Neural cell (in vitro differentiated cells): ENCODE data around the gene REPS2. TPM values are rescaled to one million over a fixed set of nuclear protein-coding genes. Genes with fewer than 3 reads are reported as not detected.
A peak's percentile ranks its signal among the peaks of the same experiment; 100 is the strongest.

Experiments used
- H2AFZ ChIP-seq: fragments of 200-600, 300-800 bp; sonication (generic), shearing (Covaris generic); 2 replicates; pipeline ENCODE4 v1.6.0; 2014; ENCODE audit warnings: low read depth, mild to moderate bottlenecking, antibody characterized with exemption, low read length, moderate library complexity
- H3F3A ChIP-seq: fragments of 200-600 bp; shearing (Covaris generic); 2 replicates; pipeline ENCODE4 v1.6.1; 2016; ENCODE audit warnings: mild to moderate bottlenecking, moderate library complexity, mixed read lengths, antibody characterized with exemption, low read length; ENCODE audit not compliant: insufficient read depth, poor library complexity, severe bottlenecking
- H3K27ac ChIP-seq: fragments of 200-600, 300-800 bp; sonication (generic), shearing (Covaris generic); 2 replicates; pipeline ENCODE4 v1.5.1; 2014; ENCODE audit warnings: mild to moderate bottlenecking, low read length, moderate library complexity
- H3K27me3 ChIP-seq: fragments of 300-800, 200-600 bp; sonication (generic), shearing (Covaris generic); 2 replicates; pipeline ENCODE4 v1.6.0; 2014; ENCODE audit warnings: mild to moderate bottlenecking, low read depth, low read length, moderate library complexity; ENCODE audit not compliant: insufficient read depth
- H3K36me3 ChIP-seq: fragments of 300-800, 200-600 bp; sonication (generic), shearing (Covaris generic); 2 replicates; pipeline ENCODE4 v1.5.1; 2014; ENCODE audit warnings: mild to moderate bottlenecking, antibody characterized with exemption, low read length, moderate library complexity; ENCODE audit not compliant: insufficient read depth
- H3K4me2 ChIP-seq: fragments of 300-800, 200-600 bp; sonication (generic), shearing (Covaris generic); 2 replicates; pipeline ENCODE4 v1.6.0; 2014; ENCODE audit warnings: mild to moderate bottlenecking, low read length
- H3K4me3 ChIP-seq: fragments of 300-800, 200-600 bp; sonication (generic), shearing (Covaris generic); 2 replicates; pipeline ENCODE4 v1.5.1; 2014; ENCODE audit warnings: mild to moderate bottlenecking, low read length, moderate library complexity
- H3K79me2 ChIP-seq: fragments of 200-600 bp; shearing (Covaris generic); replicated peaks from 2 replicates; pipeline ENCODE4 v1.6.0; 2014; ENCODE audit warnings: mild to moderate bottlenecking, low read length, moderate library complexity; ENCODE audit not compliant: insufficient read depth
- H3K9ac ChIP-seq: fragments of 300-800, 200-600 bp; sonication (generic), shearing (Covaris generic); 2 replicates; pipeline ENCODE4 v1.6.1; 2016; ENCODE audit warnings: mild to moderate bottlenecking, low read length, mixed read lengths
- H3K9me2 ChIP-seq: fragments of 200-600 bp; shearing (Covaris generic); 2 replicates; pipeline ENCODE4 v1.6.1; 2016; ENCODE audit warnings: mild to moderate bottlenecking, low read length, mixed read lengths; ENCODE audit not compliant: insufficient read depth
- H3K9me3 ChIP-seq: fragments of 200-600, 300-800 bp; sonication (generic), shearing (Covaris generic); 2 replicates; pipeline ENCODE4 v1.6.1; 2016; ENCODE audit warnings: mild to moderate bottlenecking, mixed run types, low read length, moderate library complexity, mixed read lengths
- H4K20me1 ChIP-seq: fragments of 200-600 bp; shearing (Covaris generic); 2 replicates; pipeline ENCODE4 v1.6.1; 2016; ENCODE audit warnings: mild to moderate bottlenecking, mixed run types; ENCODE audit not compliant: insufficient read depth
- CTCF ChIP-seq: fragments of 450-650 bp; IDR thresholded peaks from 2 replicates; pipeline ENCODE4 v1.5.1; 2014; ENCODE audit warnings: antibody characterized with exemption, mild to moderate bottlenecking, moderate library complexity; ENCODE audit not compliant: poor library complexity, severe bottlenecking
- EP300 ChIP-seq: fragments of 450-650 bp; conservative IDR thresholded peaks from 2 replicates; pipeline ENCODE4 v1.6.1; 2014; ENCODE audit warnings: antibody characterized with exemption, mild to moderate bottlenecking, moderate library complexity; ENCODE audit not compliant: poor library complexity, severe bottlenecking
- EZH2 ChIP-seq: fragments of 200-600, 300-800 bp; shearing (Covaris generic), sonication (generic); IDR thresholded peaks from 2 replicates; pipeline ENCODE4 v1.6.1; 2014; ENCODE audit warnings: antibody characterized with exemption, low read length, borderline replicate concordance, mild to moderate bottlenecking; ENCODE audit not compliant: insufficient read depth, poor library complexity, severe bottlenecking
- POLR2AphosphoS5 ChIP-seq: IDR thresholded peaks from 2 replicates; pipeline ENCODE4 v1.6.1; 2012
- RAD21 ChIP-seq: fragments of 450-650 bp; conservative IDR thresholded peaks from 2 replicates; pipeline ENCODE4 v1.6.1; 2014; ENCODE audit warnings: antibody characterized with exemption, mild to moderate bottlenecking, moderate library complexity
- REST ChIP-seq: IDR thresholded peaks from 2 replicates; pipeline ENCODE4 v1.6.1; 2012; ENCODE audit warnings: borderline replicate concordance
- SMC3 ChIP-seq: fragments of 450-650 bp; conservative IDR thresholded peaks from 2 replicates; pipeline ENCODE4 v1.6.1; 2014; ENCODE audit warnings: antibody characterized with exemption, mild to moderate bottlenecking, moderate library complexity; ENCODE audit not compliant: poor library complexity
- polyA plus RNA-seq: library from polyadenylated mRNA; depleted of rRNA; stranded (reverse); fragments of >200 nt; gene quantifications from 2 replicates; pipeline ENCODE4 v1.2.3, GENCODE V29; 2014

REPS2 gene
- polyA plus RNA-seq, 1 donor from 2014 or later = 15.1 TPM

GRCh38 chrX:16918979-16919378, 27.5 kb upstream of the REPS2 start:
- H3K27me3 ChIP-seq = no peaks in the 10 kb centered on the region

GRCh38 chrX:16920075-16920474, 26.4 kb upstream of the REPS2 start:
- Histone ChIP-seq H3K27ac (no peak overlapping the region), H3K4me2 (no peak overlapping the region), H3K9me3 (no peaks in the 10 kb centered on the region), H3K27me3 (no peaks in the 10 kb centered on the region), H3K79me2 (no peaks in the 10 kb centered on the region), H3K9me2 (no peaks in the 10 kb centered on the region), H2AFZ (no peak overlapping the region), H3K36me3 (no peaks in the 10 kb centered on the region), H4K20me1 (no peaks in the 10 kb centered on the region), H3K4me3 (no peak overlapping the region), H3K9ac (no peak overlapping the region), H3F3A (no peaks in the 10 kb centered on the region)
- no peak for TF ChIP-seq CTCF
- no peak for TF ChIP-seq EZH2
- no peak for TF ChIP-seq SMC3
- TF ChIP-seq EP300 = no peak
- no peak for TF ChIP-seq REST
- TF ChIP-seq RAD21 = no peak

More at GRCh38 chrX:16918979-16919378, 27.5 kb upstream of the REPS2 start:
- H3K9me3 ChIP-seq = no peaks in the 10 kb centered on the region
- H3K36me3 ChIP-seq = no peaks in the 10 kb centered on the region
- no peak overlapping the region for H3K9ac ChIP-seq
- no peak overlapping the region for H3K4me2 ChIP-seq
- H3K79me2 ChIP-seq = no peaks in the 10 kb centered on the region
- H3K4me3 ChIP-seq = no peak overlapping the region
- no peaks in the 10 kb centered on the region for H3K9me2 ChIP-seq
- H3K27ac ChIP-seq = no peak overlapping the region
- TF ChIP-seq EZH2 (no peak), POLR2AphosphoS5 (peak; percentile 15), EP300 (no peak), REST (no peak), RAD21 (no peak), SMC3 (no peak)
- H4K20me1 ChIP-seq = no peaks in the 10 kb centered on the region
- no peak overlapping the region for H2AFZ ChIP-seq
- no peaks in the 10 kb centered on the region for H3F3A ChIP-seq
